ENCODE results near the gene CDK5.
"Not testable (repeated sequence)": the region's sequence is repeated elsewhere in the genome, so short reads cannot be mapped to it uniquely, and the experiment has no call there.

DNA sequence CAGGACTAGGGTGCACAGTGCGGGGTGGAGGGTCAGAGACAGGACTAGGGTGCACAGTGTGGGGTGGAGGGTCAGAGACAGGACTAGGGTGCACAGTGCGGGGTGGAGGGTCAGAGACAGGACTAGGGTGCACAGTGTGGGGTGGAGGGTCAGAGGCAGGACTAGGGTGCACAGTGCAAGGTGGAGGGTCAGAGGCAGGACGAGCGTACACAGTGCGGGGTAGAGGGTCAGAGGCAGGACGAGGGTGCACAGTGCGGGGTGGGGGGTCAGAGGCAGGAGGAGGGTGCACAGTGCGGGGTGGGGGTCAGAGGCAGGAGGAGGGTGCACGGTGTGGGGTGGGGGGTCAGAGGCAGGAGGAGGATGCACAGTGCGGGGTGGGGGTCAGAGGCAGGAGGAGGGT is 14.2 kb downstream of the CDK5 start:
- TF ChIP-seq, protein P1, sequence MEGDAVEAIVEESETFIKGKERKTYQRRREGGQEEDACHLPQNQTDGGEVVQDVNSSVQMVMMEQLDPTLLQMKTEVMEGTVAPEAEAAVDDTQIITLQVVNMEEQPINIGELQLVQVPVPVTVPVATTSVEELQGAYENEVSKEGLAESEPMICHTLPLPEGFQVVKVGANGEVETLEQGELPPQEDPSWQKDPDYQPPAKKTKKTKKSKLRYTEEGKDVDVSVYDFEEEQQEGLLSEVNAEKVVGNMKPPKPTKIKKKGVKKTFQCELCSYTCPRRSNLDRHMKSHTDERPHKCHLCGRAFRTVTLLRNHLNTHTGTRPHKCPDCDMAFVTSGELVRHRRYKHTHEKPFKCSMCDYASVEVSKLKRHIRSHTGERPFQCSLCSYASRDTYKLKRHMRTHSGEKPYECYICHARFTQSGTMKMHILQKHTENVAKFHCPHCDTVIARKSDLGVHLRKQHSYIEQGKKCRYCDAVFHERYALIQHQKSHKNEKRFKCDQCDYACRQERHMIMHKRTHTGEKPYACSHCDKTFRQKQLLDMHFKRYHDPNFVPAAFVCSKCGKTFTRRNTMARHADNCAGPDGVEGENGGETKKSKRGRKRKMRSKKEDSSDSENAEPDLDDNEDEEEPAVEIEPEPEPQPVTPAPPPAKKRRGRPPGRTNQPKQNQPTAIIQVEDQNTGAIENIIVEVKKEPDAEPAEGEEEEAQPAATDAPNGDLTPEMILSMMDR (IDR thresholded peaks at IDR 0.05) = not testable (repeated sequence)
- TF ChIP-seq POLR2AphosphoS5, POLR2A, EP300 (IDR thresholded peaks at IDR 0.05): not testable (repeated sequence)

Data from upper lobe of left lung (tissue), 4 donors.